Endothelial cell of umbilical vein (primary cell): Measurements from ENCODE around the gene ZCCHC4. TPM values are rescaled to one million over a fixed set of nuclear protein-coding genes. Genes with fewer than 3 reads are reported as not detected.

Source experiments
- BruUV-seq: library from RNA; stranded (reverse); fragments of 400-500 nt; replicated peaks from 2 replicates; lab custom pipeline; 2021; lab: Mats Ljungman, UMichigan
- CTCF ChIA-PET: fragments of 300-600, 350-600 bp; sonication (Branson Sonifier 250); formaldehyde crosslinking; loops from one replicate; lab custom pipeline; 2021; ENCODE audit warnings: antibody characterized with exemption, inconsistent platforms; lab: Charles Lee
- POLR2A ChIA-PET: fragments of 300-600, 350-600 bp; sonication (Branson Sonifier 250); formaldehyde crosslinking; loops from one replicate; lab custom pipeline; 2021; ENCODE audit warnings: antibody characterized with exemption, inconsistent platforms; lab: Charles Lee
- DNase-seq: peaks from one replicate; pipeline ENCODE4 v3.0.0-alpha.2; 2011; ENCODE audit warnings: low read depth, low spot score
- FAIRE-seq: peaks from 2 replicates; lab custom pipeline; 2011; peaks lifted over from hg19 to GRCh38; lab: Jason Lieb, UNC
- H2AFZ ChIP-seq: 2 replicates; pipeline ENCODE4 v1.6.0; 2012; ENCODE audit warnings: low read depth, low read length, control low read depth, inconsistent platforms
- H3K27ac ChIP-seq: 2 replicates; pipeline ENCODE4 v1.5.1; 2011; ENCODE audit warnings: low read depth, mild to moderate bottlenecking, control low read depth, low read length, moderate library complexity; ENCODE audit not compliant: insufficient read depth
- H3K27me3 ChIP-seq, 2 experiments: 2 replicates each; pipeline versions ENCODE4 v1.6.0 to v1.6.1; 2011; ENCODE audit warnings: low read length in 2 of 2, mixed read lengths in 1 of 2; ENCODE audit not compliant: control insufficient read depth in 2 of 2, insufficient read depth in 2 of 2
- H3K36me3 ChIP-seq, 2 experiments: 2 replicates in 1 of 2; 3 replicates in 1 of 2; pipeline ENCODE4 v1.5.1; 2011; ENCODE audit warnings: low read length in 2 of 2, mild to moderate bottlenecking in 1 of 2, moderate library complexity in 1 of 2; ENCODE audit not compliant: control insufficient read depth in 2 of 2, insufficient read depth in 2 of 2; ENCODE audit errors: extremely low read depth in 1 of 2
- H3K4me1 ChIP-seq: 3 replicates; pipeline ENCODE4 v1.5.1; 2011; ENCODE audit warnings: mild to moderate bottlenecking, low read length; ENCODE audit not compliant: control insufficient read depth, insufficient read depth; ENCODE audit errors: extremely low read depth
- H3K4me2 ChIP-seq: 2 replicates; pipeline ENCODE4 v1.6.1; 2011; ENCODE audit warnings: low read length, control low read depth, mixed read lengths; ENCODE audit not compliant: insufficient read depth
- H3K4me3 ChIP-seq, 3 experiments: fragments of 200-600 bp in 1 of 3; sonication (generic), shearing (Covaris generic) in 1 of 3; replicated peaks in 1 of 3; 2 replicates each; pipeline ENCODE4 v1.5.1; 2011 to 2016; ENCODE audit warnings: control low read depth in 3 of 3, low read length in 3 of 3, mild to moderate bottlenecking in 2 of 3, inconsistent platforms in 1 of 3, low read depth in 1 of 3, moderate library complexity in 1 of 3; ENCODE audit not compliant: insufficient read depth in 1 of 3
- H3K79me2 ChIP-seq: 2 replicates; pipeline ENCODE4 v1.6.0; 2012; ENCODE audit warnings: low read length, inconsistent platforms; ENCODE audit not compliant: control insufficient read depth, insufficient read depth
- H3K9ac ChIP-seq: replicated peaks from 2 replicates; pipeline ENCODE3; 2011; ENCODE audit warnings: low read length, control low read depth; ENCODE audit not compliant: insufficient read depth; ENCODE audit errors: extremely low read depth
- H3K9me1 ChIP-seq: replicated peaks from 3 replicates; pipeline ENCODE4 v1.6.0; 2011; ENCODE audit warnings: mild to moderate bottlenecking, low read length; ENCODE audit not compliant: control insufficient read depth, insufficient read depth; ENCODE audit errors: extremely low read depth
- H3K9me3 ChIP-seq: replicated peaks from 2 replicates; pipeline ENCODE4 v1.5.1; 2012; ENCODE audit warnings: low read length, inconsistent platforms; ENCODE audit not compliant: control insufficient read depth, insufficient read depth
- H4K20me1 ChIP-seq: replicated peaks from 2 replicates; pipeline ENCODE3; 2011; ENCODE audit warnings: mild to moderate bottlenecking, low read length; ENCODE audit not compliant: control insufficient read depth, insufficient read depth; ENCODE audit errors: extremely low read depth
- CTCF ChIP-seq, 2 donors: IDR thresholded peaks; 1 replicate in 1 of 2; 2 replicates in 1 of 2; pipeline ENCODE4 v1.5.1; 2011; ENCODE audit warnings: low read length in 2 of 2, mild to moderate bottlenecking in 2 of 2, moderate library complexity in 2 of 2, control low read depth in 1 of 2, inconsistent platforms in 1 of 2, low read depth in 1 of 2; ENCODE audit not compliant: insufficient read depth in 1 of 2; ENCODE audit errors: extremely low read depth in 1 of 2
- EZH2 ChIP-seq: IDR thresholded peaks from 2 replicates; pipeline ENCODE4 v1.6.1; 2012; ENCODE audit warnings: borderline replicate concordance, low read depth, mild to moderate bottlenecking, moderate library complexity, low read length, inconsistent platforms; ENCODE audit not compliant: severe bottlenecking
- FOS ChIP-seq: IDR thresholded peaks from 2 replicates; pipeline ENCODE4 v1.6.1; 2011; ENCODE audit warnings: mild to moderate bottlenecking, low read length, moderate library complexity, borderline replicate concordance; ENCODE audit not compliant: insufficient read depth
- GATA2 ChIP-seq: IDR thresholded peaks from 2 replicates; pipeline ENCODE4 v1.7.0; 2011; ENCODE audit warnings: low read depth, mild to moderate bottlenecking, moderate library complexity, mixed read lengths, low read length; ENCODE audit not compliant: insufficient read length, insufficient read depth
- JUN ChIP-seq: IDR thresholded peaks from 2 replicates; pipeline ENCODE4 v1.6.1; 2011; ENCODE audit warnings: borderline replicate concordance, low read depth; ENCODE audit not compliant: insufficient read length, insufficient read depth
- MYC ChIP-seq: IDR thresholded peaks from one replicate; pipeline ENCODE4 v1.6.1; 2011; ENCODE audit warnings: mild to moderate bottlenecking, low read depth, low read length
- POLR2A ChIP-seq: IDR thresholded peaks from 2 replicates; pipeline ENCODE4 v1.6.1; 2012; ENCODE audit warnings: low read depth, mild to moderate bottlenecking, control low read depth, low read length
- POLR2AphosphoS5 ChIP-seq: IDR thresholded peaks from 2 replicates; pipeline ENCODE4 v1.6.1; 2012; ENCODE audit warnings: low read depth, mild to moderate bottlenecking, control low read depth, low read length, moderate library complexity; ENCODE audit not compliant: insufficient read depth
- dilution Hi-C: fragments of 300-500 bp; cut with MboI; formaldehyde crosslinking; loops from one replicate; pipeline ENCODE4 v1.15.0; 2019; ENCODE audit warnings: low sequenced_read_pairs; ENCODE audit not compliant: extremely low pct_ligation_motif_present
- intact Hi-C: fragments of 100-400 bp; cut with micrococcal nuclease; formaldehyde crosslinking; loops from one replicate; pipeline ENCODE4 v1.10.0; 2022
- polyA plus RNA-seq, 4 experiments: library from polyadenylated mRNA; depleted of rRNA in 3 of 4; stranded (reverse) in 3 of 4; unstranded in 1 of 4; fragments of >200 nt; gene quantifications; 2 replicates each; pipeline versions ENCODE4 v1.2.1 to v1.2.3, GENCODE V29; 2011 to 2012; ENCODE audit warnings: missing spikeins in 1 of 4
- total RNA-seq: library from RNA; stranded (reverse); gene quantifications from 2 replicates; pipeline ENCODE4 v1.2.3, GENCODE V29; 2021
- TF ChIP-seq, protein P1 (sequence below): IDR thresholded peaks from 2 replicates; pipeline ENCODE4 v1.6.1; 2011; ENCODE audit not compliant: insufficient read depth, insufficient read length

The ZCCHC4 gene
- total and polyA plus RNA-seq, 2 donors (not counting 3 experiments of a cell fraction or from before 2014, with no cell fraction given) = 6.6 to 10.9 TPM

GRCh38 chr4:25302626-25303025 is 9.9 kb upstream of the ZCCHC4 start:
- H3K4me3 ChIP-seq = no peak overlapping the region
- FAIRE-seq = no peak
- H3K9me3 ChIP-seq = no peaks in the 10 kb centered on the region
- H4K20me1 ChIP-seq = no peaks in the 10 kb centered on the region
- no peaks in the 10 kb centered on the region for H3K9me1 ChIP-seq
- peaks cover 8 to 15% of the 10 kb centered on the region in 2 experiments for H3K27me3 ChIP-seq
- dilution Hi-C loops (no loop called here), intact Hi-C loops (no loop called here)
- DNase-seq = no peak
- H2AFZ ChIP-seq = no peak overlapping the region
- CTCF ChIA-PET = interaction anchor here (2.0 kb wide), 1 partner anchor 10 kb away, joined by 5 read pairs; the partner anchor contains the start of gene ZCCHC4
- POLR2A ChIA-PET = no interaction called here
- no peak overlapping the region for H3K4me2 ChIP-seq
- H3K36me3 ChIP-seq = no peaks in the 10 kb centered on the region
- no peaks in the 10 kb centered on the region for H3K4me1 ChIP-seq
- TF ChIP-seq EZH2 = no peak
- TF ChIP-seq POLR2A = no peak
- TF ChIP-seq POLR2AphosphoS5 = no peak
- no peak for TF ChIP-seq JUN
- TF ChIP-seq MYC = no peak
- no peak for TF ChIP-seq FOS
- no peak for TF ChIP-seq GATA2
- TF ChIP-seq, protein P1, sequence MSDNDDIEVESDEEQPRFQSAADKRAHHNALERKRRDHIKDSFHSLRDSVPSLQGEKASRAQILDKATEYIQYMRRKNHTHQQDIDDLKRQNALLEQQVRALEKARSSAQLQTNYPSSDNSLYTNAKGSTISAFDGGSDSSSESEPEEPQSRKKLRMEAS = no peak
- TF ChIP-seq CTCF (IDR thresholded peaks at IDR 0.05; ENCODE audit: extremely low read depth in 1 of 2, insufficient read depth in 1 of 2, low read depth in 1 of 2, low read length in 2 of 2) = no peak
- no peak overlapping the region for H3K27ac ChIP-seq
- no peak overlapping the region for H3K9ac ChIP-seq
- H3K79me2 ChIP-seq = no peaks in the 10 kb centered on the region
- no TSS peak for BruUV-seq
